NCI-H2196 (cell line): Measurements from ENCODE around the gene SLC17A1.

Source experiments
- DNase-seq: peaks from one replicate; lab custom pipeline; 2025; ENCODE audit not compliant: unreplicated experiment; lab: John Stamatoyannopoulos, UW

SLC17A1 gene, protein sequence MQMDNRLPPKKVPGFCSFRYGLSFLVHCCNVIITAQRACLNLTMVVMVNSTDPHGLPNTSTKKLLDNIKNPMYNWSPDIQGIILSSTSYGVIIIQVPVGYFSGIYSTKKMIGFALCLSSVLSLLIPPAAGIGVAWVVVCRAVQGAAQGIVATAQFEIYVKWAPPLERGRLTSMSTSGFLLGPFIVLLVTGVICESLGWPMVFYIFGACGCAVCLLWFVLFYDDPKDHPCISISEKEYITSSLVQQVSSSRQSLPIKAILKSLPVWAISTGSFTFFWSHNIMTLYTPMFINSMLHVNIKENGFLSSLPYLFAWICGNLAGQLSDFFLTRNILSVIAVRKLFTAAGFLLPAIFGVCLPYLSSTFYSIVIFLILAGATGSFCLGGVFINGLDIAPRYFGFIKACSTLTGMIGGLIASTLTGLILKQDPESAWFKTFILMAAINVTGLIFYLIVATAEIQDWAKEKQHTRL

GRCh38 chr6:25831532-25832306, at the start of gene SLC17A1:
Gene SLC17A1, minus strand, starts transcription at chr6:25832052. Its CDS starts 1,495 bp downstream, at chr6:25830557.
- DNase-seq: no peak

DNA sequence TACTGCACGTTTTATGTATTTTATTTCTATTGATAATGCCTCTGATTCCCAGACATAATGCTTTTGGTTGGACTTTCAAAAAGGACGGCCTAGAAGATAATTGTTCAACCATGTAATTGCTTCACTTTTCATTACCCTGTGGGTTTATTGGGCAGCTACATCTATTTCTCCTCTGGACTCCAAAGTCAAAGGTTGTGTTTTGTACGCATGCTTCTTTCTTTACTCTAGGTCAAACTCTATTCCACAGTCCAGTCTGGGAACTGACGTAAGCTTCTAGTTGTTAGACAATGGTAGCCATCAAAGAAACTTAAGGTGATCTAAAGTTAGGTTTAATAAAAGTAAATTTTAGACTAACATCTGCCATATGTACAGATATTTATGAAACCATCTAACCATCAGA, 48.7 kb upstream of the SLC17A1 start:
- no peak for DNase-seq

- no peak for DNase-seq
Observed at GRCh38 chr6:25878721-25879322, 47.0 kb upstream of the SLC17A1 start.

GRCh38 chr6:25875926-25876602, 44.2 kb upstream of the SLC17A1 start:
- DNase-seq: no peak

GRCh38 chr6:25875563-25875905, 43.7 kb upstream of the SLC17A1 start:
- DNase-seq: no peak

GRCh38 chr6:25874822-25875562, 43.1 kb upstream of the SLC17A1 start:
- DNase-seq: no peak

GRCh38 chr6:25874118-25874517, 42.3 kb upstream of the SLC17A1 start, which contains the start of gene SLC17A3:
Gene SLC17A3, minus strand, starts transcription at chr6:25874243. Its CDS starts 5,856 bp downstream, at chr6:25868387.
- DNase-seq: no peak

DNA sequence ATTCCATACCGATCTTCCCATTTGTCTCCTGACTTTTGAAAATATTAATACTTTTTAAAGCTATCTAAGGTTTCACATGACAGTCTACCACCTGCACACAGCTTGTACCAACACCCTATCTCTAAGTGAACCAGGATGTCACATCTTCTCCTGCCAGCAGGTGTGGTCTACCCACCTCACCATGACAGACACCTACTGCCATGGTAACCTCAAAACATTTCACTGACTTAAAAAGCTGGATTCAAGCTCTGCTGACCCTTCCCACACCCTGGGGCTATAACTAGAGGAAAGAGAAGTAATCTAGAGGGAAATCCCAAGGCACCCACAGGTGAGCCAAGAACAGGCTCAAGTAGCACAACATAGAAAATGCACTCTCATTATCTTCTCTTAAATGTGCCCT, 41.0 kb upstream of the SLC17A1 start:
- DNase-seq: no peak

- DNase-seq: no peak
Observed at GRCh38 chr6:25869840-25870239, 38.0 kb upstream of the SLC17A1 start.

- no peak for DNase-seq
Observed at GRCh38 chr6:25868436-25869183, 36.8 kb upstream of the SLC17A1 start.

- DNase-seq: no peak
Observed at GRCh38 chr6:25866011-25866410, 34.2 kb upstream of the SLC17A1 start.

- DNase-seq: no peak
Observed at GRCh38 chr6:25863360-25863759, 31.5 kb upstream of the SLC17A1 start.

DNA sequence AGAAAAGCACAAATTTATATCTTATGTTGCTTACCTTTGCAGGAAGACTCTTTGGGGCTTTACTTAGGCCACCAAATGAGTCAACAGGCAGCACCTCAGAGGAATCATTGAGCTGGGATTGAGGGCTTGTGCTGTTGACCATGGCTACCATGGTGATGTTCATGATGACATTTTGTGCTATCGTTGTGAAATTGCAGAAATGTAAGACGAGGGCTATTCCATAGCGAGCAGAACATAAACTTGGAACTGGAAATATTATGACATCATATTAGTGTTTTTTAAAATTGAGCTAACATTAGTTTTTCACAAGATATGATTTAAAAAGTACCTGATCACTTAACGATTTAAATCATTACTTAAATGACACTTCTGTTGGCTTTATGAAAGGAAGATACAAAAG, 30.3 kb upstream of the SLC17A1 start:
- no peak for DNase-seq

GRCh38 chr6:25852756-25853155, 20.9 kb upstream of the SLC17A1 start:
- DNase-seq: no peak

GRCh38 chr6:25851961-25852360, 20.1 kb upstream of the SLC17A1 start:
- DNase-seq: no peak

DNA sequence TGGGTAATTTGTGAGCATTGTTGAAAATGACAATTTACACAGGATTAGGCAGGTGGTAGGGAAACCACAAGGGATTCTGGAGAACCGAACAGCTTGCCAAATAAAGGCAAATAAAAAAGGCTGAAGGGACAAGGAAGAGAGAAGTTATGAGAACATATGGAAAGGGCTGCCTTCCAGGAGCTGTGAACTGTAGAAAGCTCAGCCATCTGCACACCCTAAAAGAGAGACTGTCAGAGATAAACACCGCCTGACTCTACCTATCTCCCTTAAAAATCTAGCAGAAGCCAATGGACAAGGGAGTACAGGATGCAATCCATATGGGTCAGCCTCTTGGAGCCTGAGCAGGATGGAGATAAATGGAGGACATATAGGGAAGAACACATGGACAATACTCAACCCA, 12.7 kb upstream of the SLC17A1 start:
- DNase-seq: no peak

DNA sequence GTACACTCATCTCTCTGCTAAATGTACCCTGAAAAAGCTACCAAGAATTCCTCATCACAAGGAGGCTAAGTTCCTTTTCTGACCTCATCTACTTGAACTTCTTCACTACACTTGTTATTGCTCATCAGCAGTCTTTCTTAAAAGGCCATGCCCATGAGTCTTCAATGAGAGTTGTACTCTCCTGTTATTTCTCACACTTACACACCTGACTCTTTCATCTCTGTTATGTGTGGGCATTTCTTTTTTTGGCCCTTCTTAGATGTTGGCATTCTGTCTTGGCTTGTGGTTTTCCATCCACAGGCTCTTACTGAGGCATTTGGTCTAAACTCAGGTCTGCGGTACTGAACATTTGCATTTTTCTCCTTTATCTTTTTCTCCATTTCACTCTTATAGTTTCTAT, 10.7 kb upstream of the SLC17A1 start:
- no peak for DNase-seq

- no peak for DNase-seq
Observed at GRCh38 chr6:25835442-25836283, 3.8 kb upstream of the SLC17A1 start.

GRCh38 chr6:25834950-25835349, 3.1 kb upstream of the SLC17A1 start:
- no peak for DNase-seq
